ENCODE results near the gene ELL2.

GRCh38 chr5:96000308-96000707 is 38.7 kb upstream of the ELL2 start:
- no peak for TF ChIP-seq CTCF (IDR thresholded peaks at IDR 0.05)
- no peak for TF ChIP-seq EZH2phosphoT487 (IDR thresholded peaks at IDR 0.05)

Measured in neural progenitor cell (in vitro differentiated cells).